ENCODE data around the gene BAMBI.

BAMBI gene

GRCh38 chr10:28668363-28669226 is 8.7 kb upstream of the BAMBI start:
- H3K4me3 ChIP-seq (ENCODE audit: low read depth, low read length, poor library complexity, severe bottlenecking): no peak overlapping the region
- H3K4me2 ChIP-seq (ENCODE audit: low read length): no peak overlapping the region

GRCh38 chr10:28669227-28670173 is 7.8 kb upstream of the BAMBI start:
- H3K4me2 ChIP-seq (ENCODE audit: low read length): no peak overlapping the region
- TF ChIP-seq CTCF (IDR thresholded peaks at IDR 0.05; ENCODE audit: low read length) (no peak), EZH2 (IDR thresholded peaks at IDR 0.05; ENCODE audit: borderline replicate concordance, low read length) (no peak)

More at GRCh38 chr10:28668363-28669226, 8.7 kb upstream of the BAMBI start:
- no peaks in the 10 kb centered on the region for H3K9me3 ChIP-seq (ENCODE audit: low read length)
- H3K36me3 ChIP-seq (ENCODE audit: insufficient read depth, low read length): no peaks in the 10 kb centered on the region
- no peaks in the 10 kb centered on the region for H3K9me2 ChIP-seq (ENCODE audit: low read depth, low read length)
- no peak overlapping the region for H3K27ac ChIP-seq (ENCODE audit: low read depth, low read length, poor library complexity, severe bottlenecking)
- no peak for TF ChIP-seq CTCF (IDR thresholded peaks at IDR 0.05; ENCODE audit: low read length)
- TF ChIP-seq EZH2 (IDR thresholded peaks at IDR 0.05; ENCODE audit: borderline replicate concordance, low read length): no peak
- no peak overlapping the region for H3K9ac ChIP-seq (ENCODE audit: low read length)
- no peaks in the 10 kb centered on the region for H4K20me1 ChIP-seq (ENCODE audit: insufficient read depth, low read length)
- H3K79me2 ChIP-seq (ENCODE audit: insufficient read depth, low read length): no peaks in the 10 kb centered on the region
- H3K4me1 ChIP-seq (ENCODE audit: insufficient read depth, low read length, severe bottlenecking): no peaks in the 10 kb centered on the region
- no peaks in the 10 kb centered on the region for H3K27me3 ChIP-seq (ENCODE audit: insufficient read depth, low read length)
- no peaks in the 10 kb centered on the region for H3F3A ChIP-seq (ENCODE audit: insufficient read depth, low read length)
- no peak overlapping the region for H2AFZ ChIP-seq (ENCODE audit: low read length)

GRCh38 chr10:28674782-28675181 is 2.5 kb upstream of the BAMBI start:
- Histone ChIP-seq H3K9me3 (ENCODE audit: low read length) (no peaks in the 10 kb centered on the region), H3K4me1 (ENCODE audit: insufficient read depth, low read length, severe bottlenecking) (peaks cover 10% of the 10 kb centered on the region), H3K27me3 (ENCODE audit: insufficient read depth, low read length) (0 out of 2 replicates have a peak, but pooled peaks cover 5% of the 10 kb centered on the region), H3F3A (ENCODE audit: insufficient read depth, low read length) (no peaks in the 10 kb centered on the region), H3K79me2 (ENCODE audit: insufficient read depth, low read length) (no peaks in the 10 kb centered on the region), H3K9ac (ENCODE audit: low read length) (no peak overlapping the region), H3K36me3 (ENCODE audit: insufficient read depth, low read length) (no peaks in the 10 kb centered on the region), H3K4me2 (ENCODE audit: low read length) (no peak overlapping the region), H3K27ac (ENCODE audit: low read depth, low read length, poor library complexity, severe bottlenecking) (no peak overlapping the region), H3K4me3 (ENCODE audit: low read depth, low read length, poor library complexity, severe bottlenecking) (no peak overlapping the region), H4K20me1 (ENCODE audit: insufficient read depth, low read length) (no peaks in the 10 kb centered on the region), H3K9me2 (ENCODE audit: low read depth, low read length) (no peaks in the 10 kb centered on the region), H2AFZ (ENCODE audit: low read length) (no peak overlapping the region)
- TF ChIP-seq CTCF (IDR thresholded peaks at IDR 0.05; ENCODE audit: low read length): no peak
- TF ChIP-seq EZH2 (IDR thresholded peaks at IDR 0.05; ENCODE audit: borderline replicate concordance, low read length): no peak

More at GRCh38 chr10:28669227-28670173, 7.8 kb upstream of the BAMBI start:
- Histone ChIP-seq H3K27me3 (ENCODE audit: insufficient read depth, low read length) (no peaks in the 10 kb centered on the region), H4K20me1 (ENCODE audit: insufficient read depth, low read length) (no peaks in the 10 kb centered on the region), H3K9ac (ENCODE audit: low read length) (no peak overlapping the region), H3K9me3 (ENCODE audit: low read length) (no peaks in the 10 kb centered on the region), H3K4me1 (ENCODE audit: insufficient read depth, low read length, severe bottlenecking) (no peaks in the 10 kb centered on the region), H3K79me2 (ENCODE audit: insufficient read depth, low read length) (no peaks in the 10 kb centered on the region), H3K27ac (ENCODE audit: low read depth, low read length, poor library complexity, severe bottlenecking) (no peak overlapping the region), H3K4me3 (ENCODE audit: low read depth, low read length, poor library complexity, severe bottlenecking) (no peak overlapping the region), H2AFZ (ENCODE audit: low read length) (no peak overlapping the region), H3F3A (ENCODE audit: insufficient read depth, low read length) (no peaks in the 10 kb centered on the region), H3K36me3 (ENCODE audit: insufficient read depth, low read length) (no peaks in the 10 kb centered on the region), H3K9me2 (ENCODE audit: low read depth, low read length) (no peaks in the 10 kb centered on the region)
